ENCODE measurements around the gene WDR53. TPM values are rescaled to one million over a fixed set of nuclear protein-coding genes. Genes with fewer than 3 reads are reported as not detected.

The WDR53 gene
- total and polyA plus RNA-seq, 9 of the 15 experiments (the other 6 are each of a cell fraction or from before 2014, with no cell fraction given): 13.0 to 34.5 (median 20.9) TPM

DNA sequence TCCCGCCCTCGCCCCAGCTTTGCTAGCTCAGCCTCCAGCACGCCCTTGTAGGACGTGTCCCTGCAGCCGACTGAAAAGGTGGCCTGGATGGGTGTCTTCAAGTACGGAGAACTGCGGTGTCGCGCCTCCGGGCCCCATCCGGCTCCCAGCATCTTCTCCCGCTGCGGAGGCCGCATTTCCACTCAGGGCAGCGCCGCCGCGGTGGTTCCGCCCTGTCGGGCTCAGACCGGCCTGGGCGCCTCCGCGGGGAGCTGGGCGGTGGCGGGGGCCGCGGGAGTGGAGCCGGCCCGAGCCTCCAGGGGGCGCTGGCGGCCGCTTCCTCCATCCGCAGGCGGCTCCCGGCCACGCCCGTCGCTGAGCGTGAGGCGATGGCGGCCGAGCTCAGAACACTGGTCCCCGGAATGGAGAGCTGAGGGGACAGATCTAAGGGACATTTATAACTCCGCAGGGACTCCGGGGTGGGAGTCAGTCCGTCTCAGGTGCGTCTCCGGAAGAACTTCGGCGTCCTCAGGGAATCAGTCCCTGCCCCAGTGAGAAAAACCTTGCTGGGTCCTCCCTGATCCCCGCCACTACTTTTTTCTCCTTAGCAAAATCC, 39.6 kb downstream of the WDR53 start (continued):
- TF ChIP-seq, protein P1, sequence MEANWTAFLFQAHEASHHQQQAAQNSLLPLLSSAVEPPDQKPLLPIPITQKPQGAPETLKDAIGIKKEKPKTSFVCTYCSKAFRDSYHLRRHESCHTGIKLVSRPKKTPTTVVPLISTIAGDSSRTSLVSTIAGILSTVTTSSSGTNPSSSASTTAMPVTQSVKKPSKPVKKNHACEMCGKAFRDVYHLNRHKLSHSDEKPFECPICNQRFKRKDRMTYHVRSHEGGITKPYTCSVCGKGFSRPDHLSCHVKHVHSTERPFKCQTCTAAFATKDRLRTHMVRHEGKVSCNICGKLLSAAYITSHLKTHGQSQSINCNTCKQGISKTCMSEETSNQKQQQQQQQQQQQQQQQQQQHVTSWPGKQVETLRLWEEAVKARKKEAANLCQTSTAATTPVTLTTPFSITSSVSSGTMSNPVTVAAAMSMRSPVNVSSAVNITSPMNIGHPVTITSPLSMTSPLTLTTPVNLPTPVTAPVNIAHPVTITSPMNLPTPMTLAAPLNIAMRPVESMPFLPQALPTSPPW (CRISPR knock-in tag; IDR thresholded peaks at IDR 0.05): peak; percentile 25; the same call in 1 of the 2 replicates
- TF ChIP-seq, protein P2, sequence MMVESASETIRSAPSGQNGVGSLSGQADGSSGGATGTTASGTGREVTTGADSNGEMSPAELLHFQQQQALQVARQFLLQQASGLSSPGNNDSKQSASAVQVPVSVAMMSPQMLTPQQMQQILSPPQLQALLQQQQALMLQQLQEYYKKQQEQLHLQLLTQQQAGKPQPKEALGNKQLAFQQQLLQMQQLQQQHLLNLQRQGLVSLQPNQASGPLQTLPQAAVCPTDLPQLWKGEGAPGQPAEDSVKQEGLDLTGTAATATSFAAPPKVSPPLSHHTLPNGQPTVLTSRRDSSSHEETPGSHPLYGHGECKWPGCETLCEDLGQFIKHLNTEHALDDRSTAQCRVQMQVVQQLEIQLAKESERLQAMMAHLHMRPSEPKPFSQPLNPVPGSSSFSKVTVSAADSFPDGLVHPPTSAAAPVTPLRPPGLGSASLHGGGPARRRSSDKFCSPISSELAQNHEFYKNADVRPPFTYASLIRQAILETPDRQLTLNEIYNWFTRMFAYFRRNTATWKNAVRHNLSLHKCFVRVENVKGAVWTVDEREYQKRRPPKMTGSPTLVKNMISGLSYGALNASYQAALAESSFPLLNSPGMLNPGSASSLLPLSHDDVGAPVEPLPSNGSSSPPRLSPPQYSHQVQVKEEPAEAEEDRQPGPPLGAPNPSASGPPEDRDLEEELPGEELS (CRISPR knock-in tag; IDR thresholded peaks at IDR 0.05; ENCODE audit: borderline replicate concordance): no peak
- TF ChIP-seq NRF1 (conservative IDR thresholded peaks at IDR 0.05 in 1 of 2, IDR thresholded peaks at IDR 0.05 in 1 of 2): peak; percentile 48 to 56; a peak in 3 of 4 replicates
- no peak for TF ChIP-seq HNRNPL (IDR thresholded peaks at IDR 0.05; ENCODE audit: low read depth, low read length)
- no peak for TF ChIP-seq MECOM (CRISPR knock-in tag; IDR thresholded peaks at IDR 0.05)
- no peak for TF ChIP-seq JUNB (CRISPR knock-in tag; conservative IDR thresholded peaks at IDR 0.05)
- TF ChIP-seq ETV6 (IDR thresholded peaks at IDR 0.05; ENCODE audit: borderline replicate concordance in 1 of 2, low read depth in 2 of 2, low read length in 1 of 2): no peak
- no peak for TF ChIP-seq ETV6 (CRISPR knock-in tag; IDR thresholded peaks at IDR 0.05; ENCODE audit: borderline replicate concordance)
- TF ChIP-seq NCOR1 (IDR thresholded peaks at IDR 0.05): no peak
- no peak for TF ChIP-seq LEF1 (IDR thresholded peaks at IDR 0.05)
- TF ChIP-seq, protein P3, sequence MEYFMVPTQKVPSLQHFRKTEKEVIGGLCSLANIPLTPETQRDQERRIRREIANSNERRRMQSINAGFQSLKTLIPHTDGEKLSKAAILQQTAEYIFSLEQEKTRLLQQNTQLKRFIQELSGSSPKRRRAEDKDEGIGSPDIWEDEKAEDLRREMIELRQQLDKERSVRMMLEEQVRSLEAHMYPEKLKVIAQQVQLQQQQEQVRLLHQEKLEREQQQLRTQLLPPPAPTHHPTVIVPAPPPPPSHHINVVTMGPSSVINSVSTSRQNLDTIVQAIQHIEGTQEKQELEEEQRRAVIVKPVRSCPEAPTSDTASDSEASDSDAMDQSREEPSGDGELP (CRISPR knock-in tag; IDR thresholded peaks at IDR 0.05; ENCODE audit: borderline replicate concordance): peak; percentile 57
- TF ChIP-seq ZFP30 (CRISPR knock-in tag; IDR thresholded peaks at IDR 0.05; ENCODE audit: borderline replicate concordance): no peak
- TF ChIP-seq, protein P4, sequence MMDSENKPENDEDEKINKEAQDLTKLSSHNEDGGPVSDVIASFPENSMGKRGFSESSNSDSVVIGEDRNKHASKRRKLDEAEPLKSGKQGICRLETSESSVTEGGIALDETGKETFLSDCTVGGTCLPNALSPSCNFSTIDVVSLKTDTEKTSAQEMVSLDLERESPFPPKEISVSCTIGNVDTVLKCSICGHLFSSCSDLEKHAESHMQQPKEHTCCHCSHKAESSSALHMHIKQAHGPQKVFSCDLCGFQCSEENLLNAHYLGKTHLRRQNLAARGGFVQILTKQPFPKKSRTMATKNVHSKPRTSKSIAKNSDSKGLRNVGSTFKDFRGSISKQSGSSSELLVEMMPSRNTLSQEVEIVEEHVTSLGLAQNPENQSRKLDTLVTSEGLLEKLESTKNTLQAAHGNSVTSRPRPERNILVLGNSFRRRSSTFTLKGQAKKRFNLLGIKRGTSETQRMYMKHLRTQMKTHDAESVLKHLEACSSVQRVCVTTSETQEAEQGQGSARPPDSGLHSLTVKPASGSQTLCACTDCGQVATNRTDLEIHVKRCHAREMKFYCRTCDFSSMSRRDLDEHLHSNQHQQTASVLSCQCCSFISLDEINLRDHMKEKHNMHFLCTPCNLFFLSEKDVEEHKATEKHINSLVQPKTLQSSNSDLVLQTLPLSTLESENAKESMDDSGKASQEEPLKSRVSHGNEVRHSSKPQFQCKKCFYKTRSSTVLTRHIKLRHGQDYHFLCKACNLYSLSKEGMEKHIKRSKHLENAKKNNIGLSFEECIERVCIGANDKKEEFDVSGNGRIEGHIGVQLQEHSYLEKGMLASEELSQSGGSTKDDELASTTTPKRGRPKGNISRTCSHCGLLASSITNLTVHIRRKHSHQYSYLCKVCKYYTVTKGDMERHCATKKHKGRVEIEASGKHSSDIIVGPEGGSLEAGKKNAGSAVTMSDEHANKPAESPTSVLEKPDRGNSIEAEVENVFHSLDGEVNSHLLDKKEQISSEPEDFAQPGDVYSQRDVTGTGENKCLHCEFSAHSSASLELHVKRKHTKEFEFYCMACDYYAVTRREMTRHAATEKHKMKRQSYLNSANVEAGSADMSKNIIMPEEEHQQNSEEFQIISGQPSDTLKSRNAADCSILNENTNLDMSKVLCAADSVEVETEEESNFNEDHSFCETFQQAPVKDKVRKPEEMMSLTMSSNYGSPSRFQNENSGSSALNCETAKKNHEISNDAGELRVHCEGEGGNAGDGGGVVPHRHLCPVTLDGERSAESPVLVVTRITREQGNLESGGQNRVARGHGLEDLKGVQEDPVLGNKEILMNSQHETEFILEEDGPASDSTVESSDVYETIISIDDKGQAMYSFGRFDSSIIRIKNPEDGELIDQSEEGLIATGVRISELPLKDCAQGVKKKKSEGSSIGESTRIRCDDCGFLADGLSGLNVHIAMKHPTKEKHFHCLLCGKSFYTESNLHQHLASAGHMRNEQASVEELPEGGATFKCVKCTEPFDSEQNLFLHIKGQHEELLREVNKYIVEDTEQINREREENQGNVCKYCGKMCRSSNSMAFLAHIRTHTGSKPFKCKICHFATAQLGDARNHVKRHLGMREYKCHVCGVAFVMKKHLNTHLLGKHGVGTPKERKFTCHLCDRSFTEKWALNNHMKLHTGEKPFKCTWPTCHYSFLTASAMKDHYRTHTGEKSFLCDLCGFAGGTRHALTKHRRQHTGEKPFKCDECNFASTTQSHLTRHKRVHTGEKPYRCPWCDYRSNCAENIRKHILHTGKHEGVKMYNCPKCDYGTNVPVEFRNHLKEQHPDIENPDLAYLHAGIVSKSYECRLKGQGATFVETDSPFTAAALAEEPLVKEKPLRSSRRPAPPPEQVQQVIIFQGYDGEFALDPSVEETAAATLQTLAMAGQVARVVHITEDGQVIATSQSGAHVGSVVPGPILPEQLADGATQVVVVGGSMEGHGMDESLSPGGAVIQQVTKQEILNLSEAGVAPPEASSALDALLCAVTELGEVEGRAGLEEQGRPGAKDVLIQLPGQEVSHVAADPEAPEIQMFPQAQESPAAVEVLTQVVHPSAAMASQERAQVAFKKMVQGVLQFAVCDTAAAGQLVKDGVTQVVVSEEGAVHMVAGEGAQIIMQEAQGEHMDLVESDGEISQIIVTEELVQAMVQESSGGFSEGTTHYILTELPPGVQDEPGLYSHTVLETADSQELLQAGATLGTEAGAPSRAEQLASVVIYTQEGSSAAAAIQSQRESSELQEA (IDR thresholded peaks at IDR 0.05; ENCODE audit: low read depth): no peak
- no peak for TF ChIP-seq ILF3 (IDR thresholded peaks at IDR 0.05; ENCODE audit: borderline replicate concordance)
- TF ChIP-seq FOXA1 (IDR thresholded peaks at IDR 0.05; ENCODE audit: borderline replicate concordance): no peak
